ENCODE data around the gene HAGHL. TPM values are rescaled to one million over a fixed set of nuclear protein-coding genes. Genes with fewer than 3 reads are reported as not detected.
"Not testable (repeated sequence)": the region's sequence is repeated elsewhere in the genome, so short reads cannot be mapped to it uniquely, and the experiment has no call there.

Gene HAGHL
- total RNA-seq, 2 experiments from 2014 or later = 8.9 to 9.1 TPM

- not testable (repeated sequence) for H3K4me1 Mint-ChIP-seq; H3K4me3 Mint-ChIP-seq; H3K27ac Mint-ChIP-seq; H3K36me3 Mint-ChIP-seq (ENCODE audit: low read depth); H3K9me3 Mint-ChIP-seq
- POLR2A ChIA-PET = interaction anchor here (0.6 kb wide), 1 partner anchor 326 kb away, joined by 3 read pairs; no protein-coding TSS in a partner anchor
- peaks cover 31% of the 10 kb centered on the region for H3K27me3 Mint-ChIP-seq
- CTCF ChIA-PET = interaction anchor here (0.7 to 2.6 kb wide), 15 partner anchors 9 to 390 kb away, joined by 3 to 23 read pairs (median 6); partner anchors contain the start of genes CCDC78, CHTF18, CIAO3 and HAGHL
- DNase-seq = peak; percentile 59
Measured at GRCh38 chr16:712740-713250, 14.1 kb upstream of the HAGHL start.

- no peaks in the 10 kb centered on the region for H3K36me3 Mint-ChIP-seq (ENCODE audit: low read depth)
- H3K27ac Mint-ChIP-seq = no peak overlapping the region
- H3K4me3 Mint-ChIP-seq = no peak overlapping the region
- no peaks in the 10 kb centered on the region for H3K9me3 Mint-ChIP-seq
- POLR2A ChIA-PET = no interaction called here
- CTCF ChIA-PET = interaction anchor here (2.5 to 2.6 kb wide), 2 partner anchors 19 to 72 kb away, joined by 10 to 23 read pairs; no protein-coding TSS in a partner anchor
- peaks cover 22% of the 10 kb centered on the region for H3K27me3 Mint-ChIP-seq
- peaks cover 6% of the 10 kb centered on the region for H3K4me1 Mint-ChIP-seq
- DNase-seq = no peak
Measured at GRCh38 chr16:714079-714478, 12.8 kb upstream of the HAGHL start.

GRCh38 chr16:714558-715476, 12.1 kb upstream of the HAGHL start, which contains the start of gene METRN:
Gene METRN, plus strand, starts transcription at chr16:715118. Its CDS starts 172 bp downstream, at chr16:715290.
- H3K36me3 Mint-ChIP-seq (ENCODE audit: low read depth) = no peaks in the 10 kb centered on the region
- ChIA-PET CTCF (interaction anchor here (1.6 to 2.1 kb wide), 2 partner anchors 12 to 21 kb away, joined by 4 to 7 read pairs; no protein-coding TSS in a partner anchor), POLR2A (interaction anchor here (1.3 to 3.1 kb wide), 4 partner anchors 11 to 73 kb away, joined by 4 to 15 read pairs (median 7); partner anchors contain the start of genes CCDC78 and RPUSD1)
- H3K27me3 Mint-ChIP-seq = peaks cover 17% of the 10 kb centered on the region
- DNase-seq = peak; percentile 89
- no peaks in the 10 kb centered on the region for H3K9me3 Mint-ChIP-seq
- no peak within 1 kb of the TSS for H3K27ac Mint-ChIP-seq
- H3K4me3 Mint-ChIP-seq = peak within 1 kb of the TSS; percentile 43
- H3K4me1 Mint-ChIP-seq = peaks cover 11% of the 10 kb centered on the region

- Mint-ChIP-seq H3K27ac (no peak overlapping the region), H3K4me1 (peaks cover 19% of the 10 kb centered on the region), H3K9me3 (no peaks in the 10 kb centered on the region), H3K36me3 (ENCODE audit: low read depth) (no peaks in the 10 kb centered on the region), H3K4me3 (peak overlapping the region; percentile 43), H3K27me3 (peaks cover 17% of the 10 kb centered on the region)
- POLR2A ChIA-PET = interaction anchor here (0.9 to 3.1 kb wide), 7 partner anchors 10 to 72 kb away, joined by 4 to 15 read pairs (median 5); partner anchors contain the start of genes CCDC78, HAGHL, RPUSD1 and WDR24
- no peak for DNase-seq
- CTCF ChIA-PET = interaction anchor here (0.6 to 2.1 kb wide), 7 partner anchors 9 to 1214 kb away, joined by 3 to 7 read pairs (median 4); no protein-coding TSS in a partner anchor
Measured at GRCh38 chr16:715477-716199, 11.3 kb upstream of the HAGHL start.

GRCh38 chr16:716200-716568, 10.7 kb upstream of the HAGHL start:
- no peak for DNase-seq
- H3K27me3 Mint-ChIP-seq = peaks cover 17% of the 10 kb centered on the region
- no peaks in the 10 kb centered on the region for H3K36me3 Mint-ChIP-seq (ENCODE audit: low read depth)
- H3K4me1 Mint-ChIP-seq = peaks cover 20% of the 10 kb centered on the region
- no peak overlapping the region for H3K27ac Mint-ChIP-seq
- ChIA-PET POLR2A (interaction anchor here (0.9 to 3.1 kb wide), 7 partner anchors 9 to 71 kb away, joined by 4 to 15 read pairs (median 5); partner anchors contain the start of genes CCDC78, HAGHL, RPUSD1 and WDR24), CTCF (interaction anchor here (0.6 to 2.1 kb wide), 7 partner anchors 9 to 1213 kb away, joined by 3 to 7 read pairs (median 4); no protein-coding TSS in a partner anchor)
- peak overlapping the region; percentile 27 for H3K4me3 Mint-ChIP-seq
- H3K9me3 Mint-ChIP-seq = no peaks in the 10 kb centered on the region

- Mint-ChIP-seq H3K27ac (no peak overlapping the region), H3K36me3 (ENCODE audit: low read depth) (no peaks in the 10 kb centered on the region), H3K27me3 (peaks cover 17% of the 10 kb centered on the region), H3K4me1 (peaks cover 20% of the 10 kb centered on the region), H3K4me3 (no peak overlapping the region), H3K9me3 (no peaks in the 10 kb centered on the region)
- ChIA-PET CTCF (interaction anchor here (1.0 to 1.4 kb wide), 3 partner anchors 17 to 68 kb away, joined by 3 to 5 read pairs (median 4); no protein-coding TSS in a partner anchor), POLR2A (interaction anchor here (0.8 to 3.1 kb wide), 5 partner anchors 9 to 27 kb away, joined by 4 to 15 read pairs (median 7); partner anchors contain the start of genes CCDC78, CIAO3, HAGHL and WDR24)
- no peak for DNase-seq
Measured at GRCh38 chr16:716768-717325, 10.1 kb upstream of the HAGHL start.

- Mint-ChIP-seq H3K4me3 (no peak overlapping the region), H3K27ac (no peak overlapping the region), H3K36me3 (ENCODE audit: low read depth) (no peaks in the 10 kb centered on the region), H3K4me1 (peaks cover 19% of the 10 kb centered on the region), H3K27me3 (peaks cover 15% of the 10 kb centered on the region), H3K9me3 (no peaks in the 10 kb centered on the region)
- ChIA-PET CTCF (interaction anchor here (1.3 kb wide), 1 partner anchor 16 kb away, joined by 3 read pairs; no protein-coding TSS in a partner anchor), POLR2A (interaction anchor here (0.8 to 3.1 kb wide), 3 partner anchors 8 to 23 kb away, joined by 4 to 15 read pairs (median 7); partner anchors contain the start of genes CCDC78, CIAO3 and HAGHL)
- no peak for DNase-seq
Measured at GRCh38 chr16:717450-718245, 9.3 kb upstream of the HAGHL start.

GRCh38 chr16:718389-718788, 8.5 kb upstream of the HAGHL start:
- Mint-ChIP-seq H3K27me3 (peaks cover 12% of the 10 kb centered on the region), H3K36me3 (ENCODE audit: low read depth) (no peaks in the 10 kb centered on the region), H3K27ac (no peak overlapping the region), H3K9me3 (no peaks in the 10 kb centered on the region), H3K4me3 (no peak overlapping the region), H3K4me1 (peaks cover 18% of the 10 kb centered on the region)
- POLR2A ChIA-PET = interaction anchor here (3.5 kb wide), 1 partner anchor 23 kb away, joined by 19 read pairs; no protein-coding TSS in a partner anchor
- DNase-seq = no peak
- CTCF ChIA-PET = no interaction called here

- no peak overlapping the region for H3K4me3 Mint-ChIP-seq
- peak overlapping the region; percentile 45 for H3K27ac Mint-ChIP-seq
- H3K36me3 Mint-ChIP-seq (ENCODE audit: low read depth) = no peaks in the 10 kb centered on the region
- peaks cover 18% of the 10 kb centered on the region for H3K4me1 Mint-ChIP-seq
- CTCF ChIA-PET = interaction anchor here (0.7 to 1.4 kb wide), 2 partner anchors 9 to 15 kb away, joined by 4 to 6 read pairs; no protein-coding TSS in a partner anchor
- no peaks in the 10 kb centered on the region for H3K9me3 Mint-ChIP-seq
- peaks cover 10% of the 10 kb centered on the region for H3K27me3 Mint-ChIP-seq
- POLR2A ChIA-PET = interaction anchor here (3.5 kb wide), 1 partner anchor 23 kb away, joined by 19 read pairs; no protein-coding TSS in a partner anchor
- DNase-seq = no peak
Measured at GRCh38 chr16:718922-719321, 8.0 kb upstream of the HAGHL start.

GRCh38 chr16:719815-720446, 7.0 kb upstream of the HAGHL start:
- POLR2A ChIA-PET = interaction anchor here (1.1 to 3.5 kb wide), 5 partner anchors 21 to 87 kb away, joined by 3 to 19 read pairs (median 9); partner anchors contain the start of genes STUB1 and WDR24
- no peak for DNase-seq
- Mint-ChIP-seq H3K4me3 (peak overlapping the region; percentile 62), H3K4me1 (peaks cover 18% of the 10 kb centered on the region), H3K36me3 (ENCODE audit: low read depth) (no peaks in the 10 kb centered on the region), H3K27ac (no peak overlapping the region), H3K9me3 (no peaks in the 10 kb centered on the region), H3K27me3 (peaks cover 10% of the 10 kb centered on the region)
- CTCF ChIA-PET = interaction anchor here (0.5 to 2.5 kb wide), 11 partner anchors 8 to 594 kb away, joined by 3 to 8 read pairs (median 3); partner anchors contain the start of genes CIAO3 and WDR24

Data from activated CD4-positive, alpha-beta memory T cell treated with anti-CD3 and anti-CD28 coated beads, Interleukin-2, amount 10 ng/mL, durations not matched to agents 7 days and 5 days (primary cell).